Vagina (tissue), 2 donors: ENCODE measurements around the gene CAPZB.

Experiments used
- CTCF ChIP-seq, 3 experiments: fragments of 450-650 bp in 2 of 3; fragments of 200-600 bp in 1 of 3; sonication (generic) in 1 of 3; IDR thresholded peaks; one replicate each; pipeline ENCODE4 v1.5.1; 2017 to 2019; ENCODE audit warnings: antibody characterized with exemption in 3 of 3, mild to moderate bottlenecking in 2 of 3, moderate library complexity in 2 of 3
- POLR2A ChIP-seq, 2 donors: fragments of 450-650 bp; IDR thresholded peaks; one replicate each; pipeline ENCODE4 v1.6.1; 2017; ENCODE audit warnings: antibody characterized with exemption in 2 of 2, mild to moderate bottlenecking in 2 of 2, moderate library complexity in 2 of 2
- POLR2AphosphoS5 ChIP-seq, 2 donors: sonication (generic); formaldehyde crosslinking; IDR thresholded peaks; one replicate each; pipeline ENCODE4 v1.9.0; 2017; ENCODE audit warnings: antibody characterized with exemption in 2 of 2, mild to moderate bottlenecking in 2 of 2, low read depth in 1 of 2; ENCODE audit not compliant: insufficient read depth in 1 of 2

- no peak for TF ChIP-seq CTCF (IDR thresholded peaks at IDR 0.05)
- no peak for TF ChIP-seq POLR2A (IDR thresholded peaks at IDR 0.05)
- no peak for TF ChIP-seq POLR2AphosphoS5 (IDR thresholded peaks at IDR 0.05; ENCODE audit: insufficient read depth in 1 of 2, low read depth in 1 of 2)
These were observed 119.6 kb downstream of the CAPZB start for GRCh38 chr1:19365721-19366120.
